ENCODE data around the gene MISFA.
A peak's percentile ranks its signal among the peaks of the same experiment; 100 is the strongest.
"Not testable (repeated sequence)": the region's sequence is repeated elsewhere in the genome, so short reads cannot be mapped to it uniquely, and the experiment has no call there.

Gene MISFA

GRCh38 chr11:18599739-18600230 is at the start of gene MISFA:
TSS of gene MISFA (plus strand) at chr11:18599789. CDS start at chr11:18599929, 140 bp downstream.
- Mint-ChIP-seq H3K4me1 (no peaks in the 10 kb centered on the region), H3K9me3 (no peaks in the 10 kb centered on the region), H3K36me3 (no peaks in the 10 kb centered on the region), H3K27ac (no peak within 1 kb of the TSS), H3K4me3 (no peak within 1 kb of the TSS), H3K27me3 (peaks cover 3% of the 10 kb centered on the region)
- no peak for DNase-seq
- CTCF ChIA-PET = interaction anchor here (0.6 kb wide), 1 partner anchor 42 kb away, joined by 4 read pairs; no protein-coding TSS in a partner anchor

- H3K27me3 Mint-ChIP-seq = no peaks in the 10 kb centered on the region
- no peak for DNase-seq
- CTCF ChIA-PET = no interaction called here
- H3K4me3 Mint-ChIP-seq = no peak overlapping the region
- H3K4me1 Mint-ChIP-seq = no peaks in the 10 kb centered on the region
- peaks cover 14% of the 10 kb centered on the region for H3K36me3 Mint-ChIP-seq
- H3K27ac Mint-ChIP-seq = no peak overlapping the region
- H3K9me3 Mint-ChIP-seq = no peaks in the 10 kb centered on the region
Observed at GRCh38 chr11:18563090-18563730, 36.4 kb upstream of the MISFA start.

GRCh38 chr11:18564149-18564548 is 35.4 kb upstream of the MISFA start:
- Mint-ChIP-seq H3K9me3 (no peaks in the 10 kb centered on the region), H3K27me3 (no peaks in the 10 kb centered on the region), H3K36me3 (peaks cover 13% of the 10 kb centered on the region), H3K27ac (no peak overlapping the region), H3K4me1 (no peaks in the 10 kb centered on the region), H3K4me3 (no peak overlapping the region)
- CTCF ChIA-PET = interaction anchor here (0.6 kb wide), 1 partner anchor 87 kb away, joined by 3 read pairs; no protein-coding TSS in a partner anchor
- no peak for DNase-seq

GRCh38 chr11:18566406-18566805 is 33.2 kb upstream of the MISFA start:
- CTCF ChIA-PET = no interaction called here
- peaks cover 9% of the 10 kb centered on the region for H3K36me3 Mint-ChIP-seq
- H3K9me3 Mint-ChIP-seq = no peaks in the 10 kb centered on the region
- H3K27ac Mint-ChIP-seq = no peak overlapping the region
- H3K4me3 Mint-ChIP-seq = no peak overlapping the region
- no peak for DNase-seq
- H3K4me1 Mint-ChIP-seq = no peaks in the 10 kb centered on the region
- no peaks in the 10 kb centered on the region for H3K27me3 Mint-ChIP-seq

- peaks cover 11% of the 10 kb centered on the region for H3K36me3 Mint-ChIP-seq
- CTCF ChIA-PET = no interaction called here
Observed at GRCh38 chr11:18567081-18567480, 32.5 kb upstream of the MISFA start.

GRCh38 chr11:18575361-18575760 is 24.2 kb upstream of the MISFA start:
- H3K27me3 Mint-ChIP-seq = no peaks in the 10 kb centered on the region
- CTCF ChIA-PET = interaction anchor here (1.4 kb wide), 1 partner anchor 147 kb away, joined by 3 read pairs; no protein-coding TSS in a partner anchor
- no peaks in the 10 kb centered on the region for H3K9me3 Mint-ChIP-seq
- H3K27ac Mint-ChIP-seq = no peak overlapping the region
- peaks cover 25% of the 10 kb centered on the region for H3K4me1 Mint-ChIP-seq
- H3K36me3 Mint-ChIP-seq = peaks cover 24% of the 10 kb centered on the region
- H3K4me3 Mint-ChIP-seq = no peak overlapping the region
- DNase-seq = no peak

More at GRCh38 chr11:18567081-18567480, 32.5 kb upstream of the MISFA start:
- Mint-ChIP-seq H3K27me3 (no peaks in the 10 kb centered on the region), H3K27ac (no peak overlapping the region), H3K4me3 (no peak overlapping the region), H3K4me1 (no peaks in the 10 kb centered on the region), H3K9me3 (no peaks in the 10 kb centered on the region)
- DNase-seq = no peak

GRCh38 chr11:18578975-18579598 is 20.5 kb upstream of the MISFA start:
- peaks cover 18% of the 10 kb centered on the region for H3K36me3 Mint-ChIP-seq
- DNase-seq = peak; percentile 33
- H3K27me3 Mint-ChIP-seq = no peaks in the 10 kb centered on the region
- H3K9me3 Mint-ChIP-seq = no peaks in the 10 kb centered on the region
- H3K27ac Mint-ChIP-seq = peak overlapping the region; percentile 66
- peaks cover 29% of the 10 kb centered on the region for H3K4me1 Mint-ChIP-seq
- H3K4me3 Mint-ChIP-seq = no peak overlapping the region
- CTCF ChIA-PET = interaction anchor here (1.0 to 1.7 kb wide), 3 partner anchors 9 to 43 kb away, joined by 3 to 7 read pairs (median 5); partner anchors contain the start of gene UEVLD

- Mint-ChIP-seq H3K9me3 (no peaks in the 10 kb centered on the region), H3K4me1 (peaks cover 29% of the 10 kb centered on the region), H3K27ac (no peak overlapping the region), H3K36me3 (peaks cover 18% of the 10 kb centered on the region), H3K4me3 (no peak overlapping the region), H3K27me3 (no peaks in the 10 kb centered on the region)
- no peak for DNase-seq
- CTCF ChIA-PET = interaction anchor here (1.0 kb wide), 1 partner anchor 41 kb away, joined by 3 read pairs; no protein-coding TSS in a partner anchor
Observed at GRCh38 chr11:18580113-18580766, 19.3 kb upstream of the MISFA start.

GRCh38 chr11:18581825-18582224 is 17.8 kb upstream of the MISFA start:
- Mint-ChIP-seq H3K9me3 (no peaks in the 10 kb centered on the region), H3K27ac (no peak overlapping the region), H3K36me3 (peaks cover 12% of the 10 kb centered on the region), H3K4me1 (peaks cover 22% of the 10 kb centered on the region), H3K27me3 (no peaks in the 10 kb centered on the region), H3K4me3 (no peak overlapping the region)
- no peak for DNase-seq
- CTCF ChIA-PET = interaction anchor here (1.1 kb wide), 1 partner anchor 51 kb away, joined by 4 read pairs; no protein-coding TSS in a partner anchor

GRCh38 chr11:18588297-18589252 is 11.0 kb upstream of the MISFA start, which contains the start of gene UEVLD:
TSS of gene UEVLD (minus strand) at chr11:18588734. CDS start at chr11:18588654, 80 bp downstream.
- no peaks in the 10 kb centered on the region for H3K36me3 Mint-ChIP-seq
- H3K27ac Mint-ChIP-seq = no peak within 1 kb of the TSS
- CTCF ChIA-PET = interaction anchor here (1.7 to 1.8 kb wide), 2 partner anchors 10 to 48 kb away, joined by 5 to 7 read pairs; no protein-coding TSS in a partner anchor
- H3K4me3 Mint-ChIP-seq = no peak within 1 kb of the TSS
- no peaks in the 10 kb centered on the region for H3K9me3 Mint-ChIP-seq
- H3K4me1 Mint-ChIP-seq = peaks cover 9% of the 10 kb centered on the region
- no peaks in the 10 kb centered on the region for H3K27me3 Mint-ChIP-seq
- DNase-seq = peak; percentile 74

- DNase-seq = no peak
- H3K4me1 Mint-ChIP-seq = peaks cover 9% of the 10 kb centered on the region
- H3K36me3 Mint-ChIP-seq = no peaks in the 10 kb centered on the region
- no peaks in the 10 kb centered on the region for H3K9me3 Mint-ChIP-seq
- H3K27me3 Mint-ChIP-seq = no peaks in the 10 kb centered on the region
- no peak overlapping the region for H3K27ac Mint-ChIP-seq
- CTCF ChIA-PET = interaction anchor here (1.0 to 1.6 kb wide), 2 partner anchors 24 to 50 kb away, joined by 4 read pairs; no protein-coding TSS in a partner anchor
- no peak overlapping the region for H3K4me3 Mint-ChIP-seq
Observed at GRCh38 chr11:18590571-18590970, 9.0 kb upstream of the MISFA start.

GRCh38 chr11:18594088-18594487 is 5.5 kb upstream of the MISFA start:
- DNase-seq, H3K36me3 Mint-ChIP-seq, H3K27me3 Mint-ChIP-seq, H3K4me1 Mint-ChIP-seq, H3K27ac Mint-ChIP-seq, H3K4me3 Mint-ChIP-seq, H3K9me3 Mint-ChIP-seq: not testable (repeated sequence)
- CTCF ChIA-PET = interaction anchor here (0.8 to 2.3 kb wide), 2 partner anchors 9 to 58 kb away, joined by 3 to 5 read pairs; no protein-coding TSS in a partner anchor

- peaks cover 9% of the 10 kb centered on the region for H3K4me1 Mint-ChIP-seq
- CTCF ChIA-PET = interaction anchor here (2.3 kb wide), 1 partner anchor 57 kb away, joined by 5 read pairs; no protein-coding TSS in a partner anchor
- no peak overlapping the region for H3K4me3 Mint-ChIP-seq
- no peaks in the 10 kb centered on the region for H3K9me3 Mint-ChIP-seq
- no peaks in the 10 kb centered on the region for H3K36me3 Mint-ChIP-seq
- no peak for DNase-seq
- no peaks in the 10 kb centered on the region for H3K27me3 Mint-ChIP-seq
- no peak overlapping the region for H3K27ac Mint-ChIP-seq
Observed at GRCh38 chr11:18594999-18595749, 4.4 kb upstream of the MISFA start.
